Activated naive CD4-positive, alpha-beta T cell treated with anti-CD3 and anti-CD28 coated beads, Interleukin-2, amount 10 ng/mL, durations not matched to agents 7 days and 5 days (primary cell): ENCODE measurements around the gene SNAP29.
"Not testable (repeated sequence)": the region's sequence is repeated elsewhere in the genome, so short reads cannot be mapped to it uniquely, and the experiment has no call there.

Experiments
- CTCF ChIA-PET: fragments of 350-600 bp; sonication (Branson Sonifier 250); formaldehyde crosslinking; loops from one replicate; lab custom pipeline; 2021; ENCODE audit warnings: antibody characterized with exemption; lab: Charles Lee
- DNase-seq: peaks from one replicate; pipeline ENCODE4 v3.0.0-alpha.2; 2020
- H3K27ac Mint-ChIP-seq: one replicate; pipeline ENCODE4 v1.8.0; 2021; ENCODE audit warnings: mild to moderate bottlenecking, moderate library complexity, mixed read lengths
- H3K27me3 Mint-ChIP-seq: one replicate; pipeline ENCODE4 v1.8.0; 2021; ENCODE audit warnings: mild to moderate bottlenecking, mixed read lengths
- H3K36me3 Mint-ChIP-seq: one replicate; pipeline ENCODE4 v1.8.0; 2021; ENCODE audit warnings: mixed read lengths
- H3K4me1 Mint-ChIP-seq: one replicate; pipeline ENCODE4 v1.8.0; 2021; ENCODE audit warnings: mixed read lengths
- H3K4me3 Mint-ChIP-seq: one replicate; pipeline ENCODE4 v1.8.0; 2021; ENCODE audit warnings: mild to moderate bottlenecking, moderate library complexity, mixed read lengths
- H3K9me3 Mint-ChIP-seq: one replicate; pipeline ENCODE4 v1.8.0; 2021; ENCODE audit warnings: mixed read lengths

Gene SNAP29

GRCh38 chr22:20930435-20930834 is 71.6 kb downstream of the SNAP29 start:
- CTCF ChIA-PET, H3K4me3 Mint-ChIP-seq, H3K9me3 Mint-ChIP-seq, H3K27ac Mint-ChIP-seq, H3K27me3 Mint-ChIP-seq, DNase-seq: not testable (repeated sequence)
- Mint-ChIP-seq H3K36me3 (peaks cover 20% of the 10 kb centered on the region), H3K4me1 (peaks cover 21% of the 10 kb centered on the region)

DNA sequence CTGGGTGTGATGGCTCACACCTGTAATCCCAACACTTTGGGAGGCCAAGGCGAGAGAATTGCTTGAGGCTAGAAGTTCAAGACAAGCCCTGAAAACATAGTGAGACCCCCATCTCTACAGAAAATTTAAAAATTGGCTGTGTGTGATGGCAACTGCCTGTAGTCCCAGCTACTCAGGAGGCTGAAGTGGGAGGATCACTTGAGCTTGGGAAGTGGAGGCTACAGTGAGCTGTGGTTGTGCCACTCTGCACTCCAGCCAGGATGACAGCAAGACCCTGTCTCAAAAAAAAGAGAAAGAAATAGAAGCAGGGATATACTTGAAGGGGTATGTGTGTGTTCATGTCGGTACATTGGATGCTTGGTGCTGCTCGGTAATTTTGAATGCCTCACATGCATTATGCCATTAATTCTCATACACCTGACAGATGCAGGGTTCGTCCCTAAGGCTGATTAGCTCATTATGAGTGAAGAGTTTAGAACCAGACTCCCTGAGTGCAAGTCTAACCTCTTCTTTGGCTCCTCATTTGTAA is 72.4 kb downstream of the SNAP29 start:
- no peaks in the 10 kb centered on the region for H3K9me3 Mint-ChIP-seq
- no peak overlapping the region for H3K27ac Mint-ChIP-seq
- H3K4me1 Mint-ChIP-seq, result peaks cover 18% of the 10 kb centered on the region
- no peak overlapping the region for H3K4me3 Mint-ChIP-seq
- CTCF ChIA-PET, result no interaction called here
- no peaks in the 10 kb centered on the region for H3K27me3 Mint-ChIP-seq
- DNase-seq, result no peak
- H3K36me3 Mint-ChIP-seq, result peaks cover 21% of the 10 kb centered on the region

- H3K4me3 Mint-ChIP-seq, result no peak overlapping the region
- H3K36me3 Mint-ChIP-seq, result peaks cover 30% of the 10 kb centered on the region
Measured at GRCh38 chr22:20933910-20934309, 75.1 kb downstream of the SNAP29 start.

GRCh38 chr22:20935049-20935448 is 76.2 kb downstream of the SNAP29 start:
- H3K9me3 Mint-ChIP-seq, DNase-seq, H3K4me3 Mint-ChIP-seq, CTCF ChIA-PET, H3K27ac Mint-ChIP-seq, H3K27me3 Mint-ChIP-seq: not testable (repeated sequence)
- Mint-ChIP-seq H3K36me3 (peaks cover 36% of the 10 kb centered on the region), H3K4me1 (peaks cover 28% of the 10 kb centered on the region)

More at GRCh38 chr22:20933910-20934309, 75.1 kb downstream of the SNAP29 start:
- CTCF ChIA-PET, result no interaction called here
- no peaks in the 10 kb centered on the region for H3K27me3 Mint-ChIP-seq
- H3K9me3 Mint-ChIP-seq, result no peaks in the 10 kb centered on the region
- DNase-seq, result no peak
- peaks cover 28% of the 10 kb centered on the region for H3K4me1 Mint-ChIP-seq
- H3K27ac Mint-ChIP-seq, result no peak overlapping the region

DNA sequence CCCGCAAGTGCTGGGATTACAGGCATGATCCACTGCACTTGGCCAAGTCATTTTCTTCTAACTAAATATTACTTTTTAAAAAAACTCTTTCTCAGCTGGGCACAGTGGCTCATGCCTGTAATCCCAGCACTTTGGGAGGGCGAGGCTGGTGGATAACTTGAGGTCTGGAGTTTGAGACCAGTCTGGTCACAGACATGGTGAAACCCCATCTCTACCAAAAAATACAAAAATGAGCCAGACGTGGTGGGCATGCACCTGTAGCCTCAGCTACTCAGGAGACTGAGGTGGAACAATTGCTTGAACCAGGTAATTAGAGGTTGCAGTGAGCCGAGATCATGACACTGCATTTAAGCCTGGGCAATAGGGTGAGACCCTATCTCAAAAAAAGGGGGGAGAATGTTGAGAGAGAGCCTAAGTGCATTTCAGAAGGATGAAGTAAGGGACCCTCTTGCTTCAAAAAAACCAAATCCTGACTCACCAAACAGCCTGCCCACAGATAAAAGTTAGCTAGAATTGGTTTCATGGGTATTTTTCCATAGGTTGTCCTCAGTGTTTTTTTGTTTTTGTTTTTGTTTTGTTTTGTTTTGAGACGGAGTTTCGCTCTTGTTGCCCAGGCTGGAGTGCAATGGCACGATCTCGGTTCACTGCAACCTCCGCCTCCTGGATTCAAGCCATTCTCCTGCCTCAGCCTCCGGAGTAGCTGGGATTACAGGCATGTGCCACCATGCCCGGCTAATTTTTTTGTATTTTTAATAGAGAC is 77.2 kb downstream of the SNAP29 start:
- H3K27me3 Mint-ChIP-seq, H3K27ac Mint-ChIP-seq, H3K9me3 Mint-ChIP-seq, CTCF ChIA-PET, H3K4me3 Mint-ChIP-seq, DNase-seq: not testable (repeated sequence)
- Mint-ChIP-seq H3K36me3 (peaks cover 41% of the 10 kb centered on the region), H3K4me1 (peaks cover 34% of the 10 kb centered on the region)

GRCh38 chr22:20937031-20937793 is 78.4 kb downstream of the SNAP29 start:
- CTCF ChIA-PET, result interaction anchor here (1.1 to 1.3 kb wide), 2 partner anchors 9 to 51 kb away, joined by 3 read pairs; no protein-coding TSS in a partner anchor

GRCh38 chr22:20937794-20938671 is 79.2 kb downstream of the SNAP29 start:
- no peaks in the 10 kb centered on the region for H3K9me3 Mint-ChIP-seq
- DNase-seq, result no peak
- H3K36me3 Mint-ChIP-seq, result peaks cover 52% of the 10 kb centered on the region
- no peak overlapping the region for H3K27ac Mint-ChIP-seq
- H3K27me3 Mint-ChIP-seq, result no peaks in the 10 kb centered on the region
- peaks cover 33% of the 10 kb centered on the region for H3K4me1 Mint-ChIP-seq
- CTCF ChIA-PET, result interaction anchor here (0.6 to 1.3 kb wide), 3 partner anchors 10 to 52 kb away, joined by 3 read pairs; partner anchors contain the start of gene CRKL
- H3K4me3 Mint-ChIP-seq, result no peak overlapping the region

More at GRCh38 chr22:20937031-20937793, 78.4 kb downstream of the SNAP29 start:
- Mint-ChIP-seq H3K36me3 (peaks cover 47% of the 10 kb centered on the region), H3K9me3 (no peaks in the 10 kb centered on the region), H3K27me3 (no peaks in the 10 kb centered on the region), H3K27ac (peak overlapping the region; percentile 3), H3K4me3 (no peak overlapping the region), H3K4me1 (peaks cover 34% of the 10 kb centered on the region)
- DNase-seq, result no peak

GRCh38 chr22:20939457-20940185 is 80.8 kb downstream of the SNAP29 start:
- H3K27ac Mint-ChIP-seq, result peak overlapping the region; percentile 13
- CTCF ChIA-PET, result interaction anchor here (0.6 to 1.3 kb wide), 2 partner anchors 21 to 878 kb away, joined by 3 to 5 read pairs; no protein-coding TSS in a partner anchor
- not testable (repeated sequence) for H3K4me3 Mint-ChIP-seq, H3K27me3 Mint-ChIP-seq, H3K9me3 Mint-ChIP-seq, DNase-seq
- H3K4me1 Mint-ChIP-seq, result peaks cover 35% of the 10 kb centered on the region
- peaks cover 48% of the 10 kb centered on the region for H3K36me3 Mint-ChIP-seq

DNA sequence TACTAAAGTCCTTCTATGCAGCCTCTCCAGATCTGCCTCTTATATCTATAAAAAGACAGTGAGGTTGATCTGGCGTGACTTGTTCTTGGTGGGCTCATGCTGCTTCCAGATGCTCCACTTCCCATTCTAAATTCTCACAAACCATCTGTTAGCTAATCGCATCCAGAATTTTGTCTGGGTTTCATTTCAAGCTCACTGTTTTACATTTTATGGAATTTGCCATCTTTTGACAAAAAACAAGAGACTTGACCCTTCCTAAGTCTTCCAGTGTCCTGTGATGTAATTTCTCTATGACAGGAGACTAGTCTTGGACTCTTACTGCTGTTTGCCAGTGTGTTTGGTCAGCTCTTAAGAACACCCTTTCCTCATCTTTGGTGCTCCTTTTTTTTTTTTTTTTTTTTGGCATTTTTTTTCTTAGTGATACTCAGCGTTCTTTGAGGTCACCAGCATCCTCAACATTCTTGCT is 81.4 kb downstream of the SNAP29 start:
- Mint-ChIP-seq H3K27me3 (no peaks in the 10 kb centered on the region), H3K36me3 (peaks cover 46% of the 10 kb centered on the region), H3K27ac (no peak overlapping the region), H3K4me1 (peaks cover 35% of the 10 kb centered on the region), H3K9me3 (no peaks in the 10 kb centered on the region), H3K4me3 (no peak overlapping the region)
- CTCF ChIA-PET, result interaction anchor here (1.3 kb wide), 1 partner anchor 20 kb away, joined by 5 read pairs; no protein-coding TSS in a partner anchor
- no peak for DNase-seq
